Measurements from ENCODE around the gene PHKG2. TPM values are rescaled to one million over a fixed set of nuclear protein-coding genes. Genes with fewer than 3 reads are reported as not detected.

The PHKG2 gene
- total RNA-seq, 1 donor from 2014 or later = 53.2 TPM

GRCh38 chr16:30774367-30775130 is 26.3 kb downstream of the PHKG2 start:
- Mint-ChIP-seq H3K9me3 (no peaks in the 10 kb centered on the region), H3K4me3 (peak overlapping the region; percentile 95), H3K36me3 (peaks cover 15% of the 10 kb centered on the region), H3K27ac (peak overlapping the region; percentile 96), H3K4me1 (peaks cover 20% of the 10 kb centered on the region), H3K27me3 (ENCODE audit: low read depth) (no peaks in the 10 kb centered on the region)
- no peak for DNase-seq (ENCODE audit: low spot score in 2 of 2, unreplicated experiment in 2 of 2)
- no peak for TF ChIP-seq CTCF (IDR thresholded peaks at IDR 0.05; ENCODE audit: unreplicated experiment)

- Mint-ChIP-seq H3K27ac (peak overlapping the region; percentile 96), H3K9me3 (no peaks in the 10 kb centered on the region), H3K27me3 (ENCODE audit: low read depth) (no peaks in the 10 kb centered on the region), H3K4me1 (peaks cover 20% of the 10 kb centered on the region), H3K4me3 (peak overlapping the region; percentile 95), H3K36me3 (peaks cover 15% of the 10 kb centered on the region)
- DNase-seq (ENCODE audit: low spot score in 2 of 2, unreplicated experiment in 2 of 2) = no peak
- TF ChIP-seq CTCF (IDR thresholded peaks at IDR 0.05; ENCODE audit: unreplicated experiment) = no peak
Observed at GRCh38 chr16:30775131-30775391, 26.8 kb downstream of the PHKG2 start.

GRCh38 chr16:30775392-30776188 is 27.4 kb downstream of the PHKG2 start:
- H3K27me3 Mint-ChIP-seq (ENCODE audit: low read depth) = no peaks in the 10 kb centered on the region
- H3K27ac Mint-ChIP-seq = peak overlapping the region; percentile 96
- peak overlapping the region; percentile 95 for H3K4me3 Mint-ChIP-seq
- H3K36me3 Mint-ChIP-seq = peaks cover 15% of the 10 kb centered on the region
- no peaks in the 10 kb centered on the region for H3K9me3 Mint-ChIP-seq
- no peak for TF ChIP-seq CTCF (IDR thresholded peaks at IDR 0.05; ENCODE audit: unreplicated experiment)
- DNase-seq (ENCODE audit: low spot score in 2 of 2, unreplicated experiment in 2 of 2) = peak in 1 of 2 experiments; percentile 67
- peaks cover 20% of the 10 kb centered on the region for H3K4me1 Mint-ChIP-seq

DNA sequence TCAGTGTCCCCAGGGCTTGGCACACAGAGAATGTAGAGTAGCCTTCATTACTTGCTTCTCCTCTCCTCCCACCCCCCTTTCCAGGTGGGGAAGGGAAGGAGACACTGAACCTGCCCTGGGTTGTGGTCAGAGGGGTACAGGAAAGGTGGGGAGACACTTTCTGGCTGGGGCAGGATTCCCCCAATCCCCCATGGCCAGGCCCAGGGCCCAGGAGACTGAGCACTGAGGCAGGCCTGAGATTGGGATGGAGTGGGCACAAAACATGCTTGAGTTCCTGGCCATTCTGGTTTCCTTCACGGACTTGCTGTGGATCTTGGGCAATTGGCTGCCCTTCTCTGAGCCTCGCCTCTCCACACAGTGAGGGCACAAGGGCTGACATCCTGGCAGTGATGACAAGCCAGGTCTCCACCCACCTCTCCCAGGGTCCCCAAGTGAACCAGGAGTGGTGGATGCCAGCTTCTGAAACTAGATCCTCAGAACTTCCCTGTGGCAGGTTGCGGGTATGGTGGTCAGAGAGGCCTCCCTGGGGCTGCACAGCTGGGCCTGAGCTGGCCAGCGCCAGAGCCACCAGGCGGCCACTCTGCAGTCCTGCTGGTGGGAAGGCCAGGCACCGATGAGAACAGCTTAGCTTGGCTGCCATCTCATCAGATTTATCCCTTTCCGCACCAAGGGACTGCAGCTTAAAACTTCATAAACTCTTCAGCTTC is 29.5 kb downstream of the PHKG2 start:
- Mint-ChIP-seq H3K4me3 (peak overlapping the region; percentile 95), H3K27me3 (ENCODE audit: low read depth) (no peaks in the 10 kb centered on the region), H3K4me1 (peaks cover 20% of the 10 kb centered on the region), H3K27ac (no peak overlapping the region), H3K9me3 (no peaks in the 10 kb centered on the region), H3K36me3 (peaks cover 9% of the 10 kb centered on the region)
- TF ChIP-seq CTCF (IDR thresholded peaks at IDR 0.05; ENCODE audit: unreplicated experiment) = no peak
- DNase-seq (ENCODE audit: low spot score in 2 of 2, unreplicated experiment in 2 of 2) = no peak

GRCh38 chr16:30778549-30779244 is 30.5 kb downstream of the PHKG2 start:
- no peaks in the 10 kb centered on the region for H3K27me3 Mint-ChIP-seq (ENCODE audit: low read depth)
- no peak for TF ChIP-seq CTCF (IDR thresholded peaks at IDR 0.05; ENCODE audit: unreplicated experiment)
- peak overlapping the region; percentile 59 for H3K27ac Mint-ChIP-seq
- no peak for DNase-seq (ENCODE audit: low spot score in 2 of 2, unreplicated experiment in 2 of 2)
- no peak overlapping the region for H3K4me3 Mint-ChIP-seq
- no peaks in the 10 kb centered on the region for H3K9me3 Mint-ChIP-seq
- peaks cover 20% of the 10 kb centered on the region for H3K4me1 Mint-ChIP-seq
- H3K36me3 Mint-ChIP-seq = peaks cover 11% of the 10 kb centered on the region
